CD4-positive, alpha-beta memory T cell (primary cell): Measurements from ENCODE around the gene RNF212. TPM values are rescaled to one million over a fixed set of nuclear protein-coding genes. Genes with fewer than 3 reads are reported as not detected.

Experiments
- CTCF ChIA-PET: fragments of 350-600 bp; sonication (Branson Sonifier 250); formaldehyde crosslinking; loops from one replicate; lab custom pipeline; 2021; ENCODE audit warnings: inconsistent platforms; ENCODE audit not compliant: partially characterized antibody; lab: Charles Lee
- POLR2A ChIA-PET: fragments of 350-600 bp; sonication (Branson Sonifier 250); formaldehyde crosslinking; loops from one replicate; lab custom pipeline; 2021; ENCODE audit not compliant: partially characterized antibody; lab: Charles Lee
- DNase-seq, 5 donors: peaks; one replicate each; pipeline versions ENCODE4 v3.0.0 to v3.0.0-alpha.2; 2020 to 2022; ENCODE audit warnings: mixed read lengths in 1 of 5
- H3K27ac ChIP-seq: one replicate; pipeline ENCODE4 v1.7.0; 2013; ENCODE audit warnings: low read depth, low read length
- H3K27me3 ChIP-seq: 2 replicates; pipeline ENCODE4 v1.7.0; 2013; ENCODE audit warnings: mild to moderate bottlenecking, low read length, moderate library complexity; ENCODE audit not compliant: insufficient read depth
- H3K36me3 ChIP-seq: 2 replicates; pipeline ENCODE4 v1.7.0; 2013; ENCODE audit warnings: mild to moderate bottlenecking, low read length, moderate library complexity; ENCODE audit not compliant: insufficient read depth
- H3K4me1 ChIP-seq: 2 replicates; pipeline ENCODE4 v1.7.0; 2013; ENCODE audit warnings: mild to moderate bottlenecking, low read length, moderate library complexity; ENCODE audit not compliant: insufficient read depth
- H3K4me3 ChIP-seq, 2 donors: one replicate each; pipeline ENCODE4 v1.7.0; 2013; ENCODE audit warnings: low read length in 2 of 2, mild to moderate bottlenecking in 1 of 2
- H3K9me3 ChIP-seq, 2 donors: one replicate each; pipeline ENCODE4 v1.7.0; 2013; ENCODE audit warnings: low read length in 2 of 2, control low read depth in 1 of 2; ENCODE audit not compliant: control insufficient read depth in 1 of 2
- H3K27ac Mint-ChIP-seq, 7 donors: one replicate each; pipeline ENCODE4 v1.8.0; 2020 to 2021; ENCODE audit warnings: mixed read lengths in 7 of 7, mild to moderate bottlenecking in 6 of 7, inconsistent platforms in 3 of 7, moderate library complexity in 3 of 7
- H3K27me3 Mint-ChIP-seq, 2 donors: one replicate each; pipeline ENCODE4 v1.8.0; 2020 to 2021; ENCODE audit warnings: mixed read lengths in 2 of 2
- H3K36me3 Mint-ChIP-seq, 2 donors: one replicate each; pipeline ENCODE4 v1.8.0; 2020 to 2021; ENCODE audit warnings: mixed read lengths in 2 of 2, inconsistent platforms in 1 of 2, mild to moderate bottlenecking in 1 of 2
- H3K4me1 Mint-ChIP-seq, 4 donors: one replicate each; pipeline ENCODE4 v1.8.0; 2020 to 2021; ENCODE audit warnings: mixed read lengths in 4 of 4, mild to moderate bottlenecking in 1 of 4
- H3K4me3 Mint-ChIP-seq, 8 donors: one replicate each; pipeline ENCODE4 v1.8.0; 2020 to 2021; ENCODE audit warnings: mixed read lengths in 8 of 8, mild to moderate bottlenecking in 7 of 8, moderate library complexity in 6 of 8, inconsistent platforms in 3 of 8
- H3K9me3 Mint-ChIP-seq, 8 donors: one replicate each; pipeline ENCODE4 v1.8.0; 2020 to 2021; ENCODE audit warnings: mixed read lengths in 8 of 8, mild to moderate bottlenecking in 5 of 8, inconsistent platforms in 3 of 8, moderate library complexity in 1 of 8
- intact Hi-C: fragments of 100-400 bp; cut with micrococcal nuclease; formaldehyde crosslinking; loops from one replicate; pipeline ENCODE4 v1.15.1; 2023
- polyA plus RNA-seq, 2 donors: library from polyadenylated mRNA; unstranded; fragments of 300-500 nt; fragmentation: Illumina TruSeq; gene quantifications; one replicate each; pipeline ENCODE4 v1.2.3, GENCODE V29; 2021
- total RNA-seq, 2 experiments: library from RNA; stranded (reverse); gene quantifications; one replicate each; pipeline ENCODE4 v1.2.3, GENCODE V29; 2021

RNF212 gene
- total and polyA plus RNA-seq, 4 experiments from 2014 or later: 2.3 to 4.2 (median 3.1) TPM

GRCh38 chr4:1098311-1098925, 14.9 kb downstream of the RNF212 start:
- no peaks in the 10 kb centered on the region for H3K27me3 ChIP-seq
- Mint-ChIP-seq H3K9me3 (no peaks in the 10 kb centered on the region), H3K4me3 (no peak overlapping the region), H3K27me3 (peaks cover 2 to 3% of the 10 kb centered on the region in 2 donors), H3K36me3 (no peaks in the 10 kb centered on the region), H3K4me1 (no peaks in the 10 kb centered on the region), H3K27ac (no peak overlapping the region)
- DNase-seq: no peak
- ChIA-PET POLR2A (no interaction called here), CTCF (no interaction called here)
- H3K9me3 ChIP-seq: no peaks in the 10 kb centered on the region
- no peak overlapping the region for H3K4me3 ChIP-seq
- no peaks in the 10 kb centered on the region for H3K4me1 ChIP-seq
- intact Hi-C loops: no loop called here
- H3K36me3 ChIP-seq: no peaks in the 10 kb centered on the region
- H3K27ac ChIP-seq: no peak overlapping the region

GRCh38 chr4:1097553-1097952, 15.8 kb downstream of the RNF212 start:
- Histone ChIP-seq H3K4me3 (no peak overlapping the region), H3K27ac (no peak overlapping the region), H3K36me3 (no peaks in the 10 kb centered on the region), H3K9me3 (no peaks in the 10 kb centered on the region), H3K4me1 (no peaks in the 10 kb centered on the region), H3K27me3 (no peaks in the 10 kb centered on the region)
- Mint-ChIP-seq H3K9me3 (no peaks in the 10 kb centered on the region), H3K27me3 (peaks cover 2 to 3% of the 10 kb centered on the region in 2 donors), H3K4me3 (no peak overlapping the region), H3K27ac (no peak overlapping the region), H3K4me1 (no peaks in the 10 kb centered on the region), H3K36me3 (no peaks in the 10 kb centered on the region)
- intact Hi-C loops: no loop called here
- CTCF ChIA-PET: no interaction called here
- POLR2A ChIA-PET: no interaction called here
- no peak for DNase-seq

- Histone ChIP-seq H3K4me3 (no peak overlapping the region), H3K36me3 (no peaks in the 10 kb centered on the region), H3K4me1 (no peaks in the 10 kb centered on the region), H3K9me3 (no peaks in the 10 kb centered on the region), H3K27me3 (no peaks in the 10 kb centered on the region), H3K27ac (no peak overlapping the region)
- Mint-ChIP-seq H3K4me3 (no peak overlapping the region), H3K27me3 (peaks cover 2 to 3% of the 10 kb centered on the region in 2 donors), H3K36me3 (no peaks in the 10 kb centered on the region), H3K4me1 (no peaks in the 10 kb centered on the region), H3K27ac (peak overlapping the region in 1 of 7 donors; percentile 3), H3K9me3 (no peaks in the 10 kb centered on the region)
- ChIA-PET CTCF (no interaction called here), POLR2A (no interaction called here)
- intact Hi-C loops: no loop called here
- DNase-seq: no peak
Observed at GRCh38 chr4:1096841-1097240, 16.5 kb downstream of the RNF212 start.

GRCh38 chr4:1094336-1094690, 19.1 kb downstream of the RNF212 start:
- Mint-ChIP-seq H3K4me3 (no peak overlapping the region), H3K36me3 (no peaks in the 10 kb centered on the region), H3K27me3 (peaks cover 0 to 2% of the 10 kb centered on the region in 2 donors), H3K27ac (no peak overlapping the region), H3K4me1 (no peaks in the 10 kb centered on the region), H3K9me3 (peaks cover 0 to 8% (median 4%) of the 10 kb centered on the region in 8 donors)
- POLR2A ChIA-PET: no interaction called here
- CTCF ChIA-PET: no interaction called here
- Histone ChIP-seq H3K27ac (no peak overlapping the region), H3K4me3 (no peak overlapping the region), H3K36me3 (no peaks in the 10 kb centered on the region), H3K27me3 (no peaks in the 10 kb centered on the region), H3K9me3 (no peaks in the 10 kb centered on the region), H3K4me1 (no peaks in the 10 kb centered on the region)
- intact Hi-C loops: no loop called here
- DNase-seq: no peak

- ChIA-PET CTCF (no interaction called here), POLR2A (no interaction called here)
- H3K27ac Mint-ChIP-seq: no peak overlapping the region
- H3K36me3 ChIP-seq: no peaks in the 10 kb centered on the region
- peaks cover 0 to 10% (median 6%) of the 10 kb centered on the region in 8 donors for H3K9me3 Mint-ChIP-seq
- H3K27ac ChIP-seq: no peak overlapping the region
- H3K27me3 Mint-ChIP-seq: peaks cover 0 to 2% of the 10 kb centered on the region in 2 donors
- no peaks in the 10 kb centered on the region for H3K4me1 ChIP-seq
- H3K4me3 Mint-ChIP-seq: no peak overlapping the region
- intact Hi-C loops: no loop called here
- H3K36me3 Mint-ChIP-seq: no peaks in the 10 kb centered on the region
- H3K4me1 Mint-ChIP-seq: no peaks in the 10 kb centered on the region
- no peaks in the 10 kb centered on the region for H3K27me3 ChIP-seq
- no peak for DNase-seq
- H3K9me3 ChIP-seq: no peaks in the 10 kb centered on the region
- H3K4me3 ChIP-seq: no peak overlapping the region
Observed at GRCh38 chr4:1093391-1094335, 19.7 kb downstream of the RNF212 start.

- no peaks in the 10 kb centered on the region for H3K36me3 ChIP-seq
- POLR2A ChIA-PET: no interaction called here
- no peak overlapping the region for H3K27ac Mint-ChIP-seq
- no peak overlapping the region for H3K4me3 ChIP-seq
- H3K9me3 Mint-ChIP-seq: peaks cover 0 to 16% (median 12%) of the 10 kb centered on the region in 8 donors
- no peak overlapping the region for H3K27ac ChIP-seq
- H3K4me3 Mint-ChIP-seq: no peak overlapping the region
- H3K27me3 ChIP-seq: no peaks in the 10 kb centered on the region
- H3K27me3 Mint-ChIP-seq: peaks cover 0 to 2% of the 10 kb centered on the region in 2 donors
- no peaks in the 10 kb centered on the region for H3K4me1 ChIP-seq
- H3K36me3 Mint-ChIP-seq: peaks cover 0 to 5% of the 10 kb centered on the region in 2 donors
- H3K9me3 ChIP-seq: no peaks in the 10 kb centered on the region
- H3K4me1 Mint-ChIP-seq: peaks cover 0 to under 1% (median 0%) of the 10 kb centered on the region in 4 donors
- intact Hi-C loops: no loop called here
- no peak for DNase-seq
- CTCF ChIA-PET: no interaction called here
Observed at GRCh38 chr4:1092983-1093361, 20.4 kb downstream of the RNF212 start.
